IMR-90 (cell line): ENCODE measurements around the gene CLMP. TPM values are rescaled to one million over a fixed set of nuclear protein-coding genes. Genes with fewer than 3 reads are reported as not detected.

Experiments used
- ATAC-seq: fragments of 200-7000 bp; cut with Tn5 transposase; 2 replicates; pipeline ENCODE4 v1.9.1; 2020; ENCODE audit warnings: low read depth, mild to moderate bottlenecking, moderate library complexity
- BruUV-seq: library from RNA; stranded (reverse); fragments of 400-500 nt; replicated peaks from 2 replicates; lab custom pipeline; 2021; lab: Mats Ljungman, UMichigan
- CTCF ChIA-PET: fragments of 300-600 bp; formaldehyde crosslinking; extraction: SDS; loops from one replicate; lab custom pipeline; 2021; ENCODE audit warnings: antibody characterized with exemption; lab: Yijun Ruan, JAX
- POLR2A ChIA-PET: fragments of 300-600 bp; sonication (Branson Sonifier 250); formaldehyde crosslinking; loops from one replicate; lab custom pipeline; 2022; ENCODE audit warnings: antibody characterized with exemption; ENCODE audit not compliant: unreplicated experiment; lab: Charles Lee
- DNase-seq: peaks from one replicate; pipeline ENCODE4 v3.0.0; 2013
- H2AFZ ChIP-seq: replicated peaks from 2 replicates; pipeline ENCODE3; 2013; ENCODE audit warnings: low read length, mild to moderate bottlenecking; ENCODE audit not compliant: poor library complexity
- H2AK5ac ChIP-seq: 2 replicates; pipeline ENCODE4 v1.6.1; 2013; ENCODE audit warnings: low read depth, low read length, inconsistent platforms
- H2AK9ac ChIP-seq: replicated peaks from 2 replicates; pipeline ENCODE3; 2013; ENCODE audit warnings: mild to moderate bottlenecking, low read depth, low read length, moderate library complexity; ENCODE audit not compliant: poor library complexity
- H2BK120ac ChIP-seq: 2 replicates; pipeline ENCODE4 v1.6.1; 2013; ENCODE audit warnings: low read depth, low read length, inconsistent platforms
- H2BK15ac ChIP-seq: 3 replicates; pipeline ENCODE4 v1.6.1; 2013; ENCODE audit warnings: low read depth, low read length, inconsistent platforms
- H2BK20ac ChIP-seq: 2 replicates; pipeline ENCODE4 v1.6.1; 2013; ENCODE audit warnings: low read depth, mild to moderate bottlenecking, inconsistent platforms, low read length, moderate library complexity
- H2BK5ac ChIP-seq: 2 replicates; pipeline ENCODE4 v1.6.1; 2013; ENCODE audit warnings: mild to moderate bottlenecking, low read depth, low read length, inconsistent platforms; ENCODE audit not compliant: poor library complexity, severe bottlenecking
- H3K14ac ChIP-seq: replicated peaks from 2 replicates; pipeline ENCODE4 v1.6.1; 2013; ENCODE audit warnings: low read depth, low read length, inconsistent platforms
- H3K18ac ChIP-seq: 2 replicates; pipeline ENCODE4 v1.6.1; 2013; ENCODE audit warnings: low read depth, low read length, control low read depth
- H3K23ac ChIP-seq: 2 replicates; pipeline ENCODE4 v1.6.1; 2013; ENCODE audit warnings: low read depth, low read length, inconsistent platforms
- H3K27ac ChIP-seq: 2 replicates; pipeline ENCODE4 v1.5.1; 2013; ENCODE audit warnings: mild to moderate bottlenecking, control low read depth, low read length; ENCODE audit not compliant: insufficient read depth
- H3K27me3 ChIP-seq: 2 replicates; pipeline ENCODE4 v1.6.1; 2013; ENCODE audit warnings: low read length; ENCODE audit not compliant: control insufficient read depth, insufficient read depth
- H3K36me3 ChIP-seq: 2 replicates; pipeline ENCODE4 v1.6.1; 2013; ENCODE audit warnings: low read length, mixed read lengths; ENCODE audit not compliant: control insufficient read depth, insufficient read depth
- H3K4ac ChIP-seq: 2 replicates; pipeline ENCODE4 v1.6.1; 2013; ENCODE audit warnings: low read depth, low read length, inconsistent platforms
- H3K4me1 ChIP-seq: 2 replicates; pipeline ENCODE4 v1.6.1; 2013; ENCODE audit warnings: low read length, mixed read lengths; ENCODE audit not compliant: control insufficient read depth, insufficient read depth
- H3K4me2 ChIP-seq: 2 replicates; pipeline ENCODE4 v1.6.1; 2013; ENCODE audit warnings: low read depth, mild to moderate bottlenecking, control low read depth, low read length, moderate library complexity
- H3K4me3 ChIP-seq: 2 replicates; pipeline ENCODE4 v1.5.1; 2013; ENCODE audit warnings: low read depth, mild to moderate bottlenecking, control low read depth, low read length, moderate library complexity; ENCODE audit not compliant: insufficient read depth
- H3K56ac ChIP-seq: 2 replicates; pipeline ENCODE4 v1.6.1; 2013; ENCODE audit warnings: low read length, inconsistent platforms; ENCODE audit not compliant: insufficient read depth; ENCODE audit errors: extremely low read depth
- H3K79me1 ChIP-seq, 2 experiments: 2 replicates each; pipeline ENCODE4 v1.6.1; 2013; ENCODE audit warnings: low read length in 2 of 2, inconsistent platforms in 1 of 2, low read depth in 1 of 2
- H3K9ac ChIP-seq: 2 replicates; pipeline ENCODE4 v1.6.1; 2013; ENCODE audit warnings: low read depth, low read length, control low read depth
- H3K9me1 ChIP-seq: 2 replicates; pipeline ENCODE4 v1.6.1; 2013; ENCODE audit warnings: low read length, inconsistent platforms; ENCODE audit not compliant: insufficient read depth
- H3K9me3 ChIP-seq: 2 replicates; pipeline ENCODE4 v1.6.1; 2013; ENCODE audit warnings: low read length; ENCODE audit not compliant: control insufficient read depth, insufficient read depth
- H4K20me1 ChIP-seq: 2 replicates; pipeline ENCODE4 v1.6.1; 2013; ENCODE audit warnings: low read length, inconsistent platforms; ENCODE audit not compliant: insufficient read depth
- H4K5ac ChIP-seq: 2 replicates; pipeline ENCODE4 v1.6.1; 2013; ENCODE audit warnings: mild to moderate bottlenecking, low read depth, low read length, control low read depth
- H4K8ac ChIP-seq, 2 experiments: 2 replicates each; pipeline ENCODE4 v1.6.1; 2013; ENCODE audit warnings: low read depth in 2 of 2, low read length in 2 of 2, control low read depth in 1 of 2, inconsistent platforms in 1 of 2
- H4K91ac ChIP-seq: 2 replicates; pipeline ENCODE4 v1.6.1; 2013; ENCODE audit warnings: low read depth, low read length, inconsistent platforms; ENCODE audit not compliant: insufficient read depth
- BHLHE40 ChIP-seq: fragments of 150-350 bp; IDR thresholded peaks from 2 replicates; pipeline ENCODE4 v1.6.1; 2016; ENCODE audit warnings: mild to moderate bottlenecking, low read depth, low read length
- CEBPB ChIP-seq: IDR thresholded peaks from 2 replicates; pipeline ENCODE4 v1.6.1; 2012; ENCODE audit warnings: low read depth, low read length, improper control_type of control experiment
- CHD1 ChIP-seq: IDR thresholded peaks from 2 replicates; pipeline ENCODE4 v1.6.1; 2012; ENCODE audit warnings: low read depth, low read length, improper control_type of control experiment
- CTCF ChIP-seq: conservative IDR thresholded peaks from 2 replicates; pipeline ENCODE4 v1.5.1; 2012; ENCODE audit warnings: mild to moderate bottlenecking, low read depth, low read length, improper control_type of control experiment
- ELK1 ChIP-seq: fragments of 150-350 bp; IDR thresholded peaks from 2 replicates; pipeline ENCODE4 v1.6.1; 2016; ENCODE audit warnings: low read depth, mild to moderate bottlenecking, low read length, moderate library complexity, borderline replicate concordance
- FOS ChIP-seq: fragments of 150-350 bp; IDR thresholded peaks from 2 replicates; pipeline ENCODE4 v1.6.1; 2016; ENCODE audit warnings: low read depth, low read length
- MAFK ChIP-seq: IDR thresholded peaks from 2 replicates; pipeline ENCODE4 v1.6.1; 2012; ENCODE audit warnings: low read depth, low read length, improper control_type of control experiment
- MAZ ChIP-seq: IDR thresholded peaks from 2 replicates; pipeline ENCODE4 v1.6.1; 2012; ENCODE audit warnings: low read depth, mild to moderate bottlenecking, low read length, improper control_type of control experiment, moderate library complexity, borderline replicate concordance
- MXI1 ChIP-seq: IDR thresholded peaks from 2 replicates; pipeline ENCODE4 v1.6.1; 2012; ENCODE audit warnings: low read depth, mild to moderate bottlenecking, low read length, moderate library complexity, borderline replicate concordance
- NFE2L2 ChIP-seq: fragments of 150-350 bp; IDR thresholded peaks from 2 replicates; pipeline ENCODE4 v1.6.1; 2016; ENCODE audit warnings: low read depth, mild to moderate bottlenecking, low read length
- RAD21 ChIP-seq: IDR thresholded peaks from 2 replicates; pipeline ENCODE4 v1.6.1; 2012; ENCODE audit warnings: low read length, improper control_type of control experiment
- RCOR1 ChIP-seq: IDR thresholded peaks from 2 replicates; pipeline ENCODE4 v1.6.1; 2012; ENCODE audit warnings: mild to moderate bottlenecking, low read length, improper control_type of control experiment; ENCODE audit not compliant: insufficient replicate concordance
- RFX5 ChIP-seq: IDR thresholded peaks from 2 replicates; pipeline ENCODE4 v1.8.0; 2012; ENCODE audit warnings: low read depth, mild to moderate bottlenecking, low read length, moderate library complexity
- WGBS, 2 experiments: methylation state at CpG; one replicate each; pipeline versions ENCODE4 v1.1.5 to v1.1.7; 2013; ENCODE audit warnings: missing lambda C conversion rate in 2 of 2; ENCODE audit not compliant: insufficient read length in 1 of 2; ENCODE audit errors: extremely low coverage in 2 of 2; 5-methylcytosine and 5-hydroxymethylcytosine counted together
- dilution Hi-C: fragments of 300-500 bp; cut with HindIII; formaldehyde crosslinking; loops from one replicate; pipeline ENCODE4 v1.14.3; 2018; ENCODE audit warnings: low sequenced_read_pairs; ENCODE audit not compliant: unreplicated experiment
- in situ Hi-C: fragments of 300-500 bp; cut with MboI; formaldehyde crosslinking; loops from 3 replicates; pipeline ENCODE4 v1.14.3; 2019; ENCODE audit warnings: low sequenced_read_pairs, inconsistent platforms, mixed read lengths
- intact Hi-C: fragments of 100-400 bp; cut with micrococcal nuclease; formaldehyde crosslinking; loops from 2 replicates; pipeline ENCODE4 v1.10.0; 2022
- polyA plus RNA-seq, 3 experiments: library from polyadenylated mRNA; depleted of rRNA; stranded (reverse); fragments of >200 nt; gene quantifications; 2 replicates each; pipeline ENCODE4 v1.2.3, GENCODE V29; 2012; ENCODE audit warnings: low replicate concordance in 1 of 3
- total RNA-seq: library from RNA; depleted of rRNA; stranded (reverse); fragments of >200 nt; gene quantifications from 2 replicates; pipeline ENCODE4 v1.2.3, GENCODE V29; 2012

Gene CLMP
- total and polyA plus RNA-seq, 2 of the 4 experiments (the other 2 are of a cell fraction) = 54.7 to 95.7 TPM

GRCh38 chr11:123061403-123062157 lies 133.5 kb downstream of the CLMP start, which contains the start of gene HSPA8:
HSPA8 (minus strand) TSS chr11:123062136; CDS start chr11:123061324, 812 bp downstream.
- Histone ChIP-seq H4K8ac (peak within 1 kb of the TSS; percentile 96 to 100), H2AK5ac (peak within 1 kb of the TSS; percentile 97), H3K27ac (peak within 1 kb of the TSS; percentile 95), H2BK20ac (peak within 1 kb of the TSS; percentile 66), H3K4me1 (peaks cover 5% of the 10 kb centered on the region), H3K14ac (peak within 1 kb of the TSS; percentile 100), H4K91ac (peak within 1 kb of the TSS; percentile 100), H3K9me1 (peaks cover 6% of the 10 kb centered on the region; the same call in 1 of the 2 replicates), H3K79me1 (peaks cover 28 to 62% of the 10 kb centered on the region in 2 experiments), H4K5ac (peak within 1 kb of the TSS; percentile 99), H3K4ac (peak within 1 kb of the TSS; percentile 100), H3K56ac (peak within 1 kb of the TSS; percentile 100), H2BK5ac (peak within 1 kb of the TSS; percentile 97), H3K9me3 (no peaks in the 10 kb centered on the region), H3K9ac (peak within 1 kb of the TSS; percentile 99), H3K4me3 (peak within 1 kb of the TSS; percentile 86), H3K23ac (peak within 1 kb of the TSS; percentile 100), H3K36me3 (peaks cover 39% of the 10 kb centered on the region), H3K18ac (peak within 1 kb of the TSS; percentile 91), H2BK120ac (peak within 1 kb of the TSS; percentile 92), H2AK9ac (peak within 1 kb of the TSS; percentile 100), H3K4me2 (peak within 1 kb of the TSS; percentile 91), H2BK15ac (peak within 1 kb of the TSS; percentile 85), H4K20me1 (peaks cover 54% of the 10 kb centered on the region), H2AFZ (peak within 1 kb of the TSS; percentile 98), H3K27me3 (no peaks in the 10 kb centered on the region)
- BruUV-seq = no TSS peak
- peak; percentile 1 for ATAC-seq
- intact Hi-C loops = loop anchor here (2.0 kb wide), 1 partner anchor 185 kb away; no protein-coding TSS in a partner anchor
- ChIA-PET CTCF (interaction anchor here (1.4 kb wide), 1 partner anchor 7 kb away, joined by 4 read pairs; no protein-coding TSS in a partner anchor), POLR2A (interaction anchor here (0.6 to 1.0 kb wide), 12 partner anchors 8 to 1440 kb away, joined by 3 to 12 read pairs (median 6); no protein-coding TSS in a partner anchor)
- 2% methylated on average over 20 of the region's 45 CpGs; no CpG with 5 or more reads in 1 of the 2 experiments for WGBS, 2 experiments
- peak; percentile 52 for DNase-seq
- dilution Hi-C loops = no loop called here
- in situ Hi-C loops = no loop called here
- TF ChIP-seq RCOR1 (no peak), MAZ (peak; percentile 26; the same call in 1 of the 2 replicates), RAD21 (no peak), RFX5 (no peak), ELK1 (no peak), NFE2L2 (no peak), BHLHE40 (no peak; the same call in 1 of the 2 replicates), FOS (no peak), CTCF (no peak), MAFK (no peak), CEBPB (peak; percentile 38; the same call in 1 of the 2 replicates), CHD1 (no peak; the same call in 1 of the 2 replicates), MXI1 (peak; percentile 98)
